Stimulated activated CD4-positive, alpha-beta T cell treated with anti-CD3 and anti-CD28 coated beads, TNF-alpha, amount 100 ng/mL, for 24 hours (primary cell): ENCODE measurements around the gene ACTR6.
"Not testable (repeated sequence)": the region's sequence is repeated elsewhere in the genome, so short reads cannot be mapped to it uniquely, and the experiment has no call there.

Experiments
- DNase-seq, 3 experiments: peaks; one replicate each; pipeline ENCODE4 v3.0.0-alpha.2; 2020; ENCODE audit warnings: low read depth in 3 of 3

The ACTR6 gene

GRCh38 chr12:100184549-100185145 is 16.0 kb upstream of the ACTR6 start:
- no peak for DNase-seq

- no peak for DNase-seq
Measured at GRCh38 chr12:100185361-100185894, 15.2 kb upstream of the ACTR6 start.

GRCh38 chr12:100186071-100186470 is 14.5 kb upstream of the ACTR6 start:
- DNase-seq = no peak

GRCh38 chr12:100187068-100187467 is 13.5 kb upstream of the ACTR6 start:
- DNase-seq = no peak

- DNase-seq = no peak
Measured at GRCh38 chr12:100187857-100188519, 12.6 kb upstream of the ACTR6 start.

- DNase-seq = not testable (repeated sequence)
Measured at GRCh38 chr12:100188888-100189635, 11.6 kb upstream of the ACTR6 start.

- no peak for DNase-seq
Measured at GRCh38 chr12:100189636-100190394, 10.8 kb upstream of the ACTR6 start.

- no peak for DNase-seq
Measured at GRCh38 chr12:100193085-100193484, 7.5 kb upstream of the ACTR6 start.

GRCh38 chr12:100197486-100197885 is 3.1 kb upstream of the ACTR6 start:
- DNase-seq = no peak

- DNase-seq = no peak
Measured at GRCh38 chr12:100199023-100199346, 1.6 kb upstream of the ACTR6 start.

- DNase-seq = peak; percentile 53 to 74 (median 56)
Measured at GRCh38 chr12:100199347-100200149, 1.1 kb upstream of the ACTR6 start.

- no peak for DNase-seq
Measured at GRCh38 chr12:100201604-100202423, 1.2 kb downstream of the ACTR6 start.

- DNase-seq = no peak
Measured at GRCh38 chr12:100207311-100207710, 6.7 kb downstream of the ACTR6 start.

- DNase-seq = no peak
Measured at GRCh38 chr12:100208834-100209233, 8.2 kb downstream of the ACTR6 start.

- DNase-seq = no peak
Measured at GRCh38 chr12:100211698-100212097, 11.1 kb downstream of the ACTR6 start.

- DNase-seq = no peak
Measured at GRCh38 chr12:100213016-100213891, 12.6 kb downstream of the ACTR6 start.

- no peak for DNase-seq
Measured at GRCh38 chr12:100214518-100214917, 13.9 kb downstream of the ACTR6 start.

- no peak for DNase-seq
Measured at GRCh38 chr12:100215209-100215608, 14.6 kb downstream of the ACTR6 start.

- DNase-seq = no peak
Measured at GRCh38 chr12:100216337-100216736, 15.7 kb downstream of the ACTR6 start.
